ENCODE measurements around the gene H6PD. TPM values are rescaled to one million over a fixed set of nuclear protein-coding genes. Genes with fewer than 3 reads are reported as not detected.

Gene H6PD
- total and polyA plus RNA-seq, 2 donors (not counting 3 experiments of a cell fraction or from before 2014, with no cell fraction given), result 24.5 to 29.0 TPM

DNA sequence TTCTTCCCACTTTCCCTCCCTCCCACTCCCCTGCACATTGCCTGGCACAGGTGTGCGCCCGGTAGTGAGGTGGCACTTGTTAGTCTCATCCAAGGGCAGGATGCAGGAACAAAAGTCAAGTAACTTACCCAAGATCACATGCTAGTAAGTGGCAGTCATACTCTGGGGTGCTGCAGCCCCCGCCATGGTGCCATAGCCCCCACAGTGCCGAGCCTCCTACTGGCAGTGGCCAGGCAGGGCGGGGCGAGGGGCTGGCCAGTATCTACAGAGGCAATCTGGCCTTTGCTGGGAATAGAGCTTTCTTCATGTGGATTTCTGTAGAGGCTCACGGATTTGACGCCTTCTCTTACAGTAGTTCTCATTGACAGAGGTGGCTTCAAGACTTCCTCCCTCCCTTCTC lies 26.9 kb downstream of the H6PD start:
- dilution Hi-C loops (cut with MboI; ENCODE audit: extremely low pct_ligation_motif_present, low sequenced_read_pairs), result no loop called here
- no peaks in the 10 kb centered on the region for H3K9me1 ChIP-seq (replicated peaks; ENCODE audit: control insufficient read depth, extremely low read depth, insufficient read depth, low read length)
- DNase-seq (ENCODE audit: low read depth, low spot score) (no peak), FAIRE-seq (no peak)
- H3K27ac ChIP-seq (ENCODE audit: insufficient read depth, low read depth, low read length), result no peak overlapping the region
- H3K4me1 ChIP-seq (ENCODE audit: control insufficient read depth, extremely low read depth, insufficient read depth, low read length), result no peaks in the 10 kb centered on the region
- ChIA-PET POLR2A (no interaction called here), CTCF (interaction anchor here (0.7 to 1.6 kb wide), 3 partner anchors 11 to 229 kb away, joined by 3 to 5 read pairs (median 3); no protein-coding TSS in a partner anchor)
- no peak overlapping the region for H3K9ac ChIP-seq (replicated peaks; ENCODE audit: extremely low read depth, insufficient read depth, low read length)
- no peak overlapping the region for H2AFZ ChIP-seq (ENCODE audit: low read depth, low read length)
- H3K9me3 ChIP-seq (replicated peaks; ENCODE audit: control insufficient read depth, insufficient read depth, low read length), result no peaks in the 10 kb centered on the region
- H3K79me2 ChIP-seq (ENCODE audit: control insufficient read depth, insufficient read depth, low read length), result peaks cover 21% of the 10 kb centered on the region
- BruUV-seq (replicated peaks), result no TSS peak
- no peak overlapping the region for H3K4me2 ChIP-seq (ENCODE audit: insufficient read depth, low read length)
- H3K27me3 ChIP-seq (ENCODE audit: control insufficient read depth in 2 of 2, insufficient read depth in 2 of 2, low read length in 2 of 2), result no peaks in the 10 kb centered on the region
- intact Hi-C loops (cut with micrococcal nuclease), result no loop called here
- no peaks in the 10 kb centered on the region for H4K20me1 ChIP-seq (replicated peaks; ENCODE audit: control insufficient read depth, extremely low read depth, insufficient read depth, low read length)
- H3K36me3 ChIP-seq (ENCODE audit: control insufficient read depth in 2 of 2, extremely low read depth in 1 of 2, insufficient read depth in 2 of 2, low read length in 2 of 2), result peaks cover 0 to 10% of the 10 kb centered on the region in 2 experiments
- H3K4me3 ChIP-seq (replicated peaks in 1 of 3; ENCODE audit: insufficient read depth in 1 of 3, low read depth in 1 of 3, low read length in 3 of 3), result no peak overlapping the region
- TF ChIP-seq, protein P1, sequence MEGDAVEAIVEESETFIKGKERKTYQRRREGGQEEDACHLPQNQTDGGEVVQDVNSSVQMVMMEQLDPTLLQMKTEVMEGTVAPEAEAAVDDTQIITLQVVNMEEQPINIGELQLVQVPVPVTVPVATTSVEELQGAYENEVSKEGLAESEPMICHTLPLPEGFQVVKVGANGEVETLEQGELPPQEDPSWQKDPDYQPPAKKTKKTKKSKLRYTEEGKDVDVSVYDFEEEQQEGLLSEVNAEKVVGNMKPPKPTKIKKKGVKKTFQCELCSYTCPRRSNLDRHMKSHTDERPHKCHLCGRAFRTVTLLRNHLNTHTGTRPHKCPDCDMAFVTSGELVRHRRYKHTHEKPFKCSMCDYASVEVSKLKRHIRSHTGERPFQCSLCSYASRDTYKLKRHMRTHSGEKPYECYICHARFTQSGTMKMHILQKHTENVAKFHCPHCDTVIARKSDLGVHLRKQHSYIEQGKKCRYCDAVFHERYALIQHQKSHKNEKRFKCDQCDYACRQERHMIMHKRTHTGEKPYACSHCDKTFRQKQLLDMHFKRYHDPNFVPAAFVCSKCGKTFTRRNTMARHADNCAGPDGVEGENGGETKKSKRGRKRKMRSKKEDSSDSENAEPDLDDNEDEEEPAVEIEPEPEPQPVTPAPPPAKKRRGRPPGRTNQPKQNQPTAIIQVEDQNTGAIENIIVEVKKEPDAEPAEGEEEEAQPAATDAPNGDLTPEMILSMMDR (IDR thresholded peaks at IDR 0.05; ENCODE audit: extremely low read depth in 1 of 2, insufficient read depth in 1 of 2, low read depth in 1 of 2, low read length in 2 of 2), result no peak
- TF ChIP-seq FOS (IDR thresholded peaks at IDR 0.05; ENCODE audit: borderline replicate concordance, insufficient read depth, low read length), result no peak
- no peak for TF ChIP-seq EZH2 (IDR thresholded peaks at IDR 0.05; ENCODE audit: borderline replicate concordance, low read depth, low read length, severe bottlenecking)
- no peak for TF ChIP-seq MYC (IDR thresholded peaks at IDR 0.05; ENCODE audit: low read depth, low read length)
- no peak for TF ChIP-seq POLR2AphosphoS5 (IDR thresholded peaks at IDR 0.05; ENCODE audit: insufficient read depth, low read depth, low read length)
- no peak for TF ChIP-seq JUN (IDR thresholded peaks at IDR 0.05; ENCODE audit: borderline replicate concordance, insufficient read depth, insufficient read length, low read depth)
- no peak for TF ChIP-seq GATA2 (IDR thresholded peaks at IDR 0.05; ENCODE audit: insufficient read depth, insufficient read length, low read depth, low read length)
- TF ChIP-seq, protein P2, sequence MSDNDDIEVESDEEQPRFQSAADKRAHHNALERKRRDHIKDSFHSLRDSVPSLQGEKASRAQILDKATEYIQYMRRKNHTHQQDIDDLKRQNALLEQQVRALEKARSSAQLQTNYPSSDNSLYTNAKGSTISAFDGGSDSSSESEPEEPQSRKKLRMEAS (IDR thresholded peaks at IDR 0.05; ENCODE audit: insufficient read depth, insufficient read length), result no peak
- no peak for TF ChIP-seq POLR2A (IDR thresholded peaks at IDR 0.05; ENCODE audit: low read depth, low read length)
